CD4-positive, alpha-beta T cell treated with Interleukin-17A for 1 hour (primary cell): ENCODE measurements around the gene CDHR1.
"Not testable (repeated sequence)": the region's sequence is repeated elsewhere in the genome, so short reads cannot be mapped to it uniquely, and the experiment has no call there.

Experiments
- DNase-seq: peaks from one replicate; pipeline ENCODE4 v3.0.0-alpha.2; 2020

CDHR1 gene

GRCh38 chr10:84175436-84175835 is 18.9 kb upstream of the CDHR1 start:
- DNase-seq, result no peak

GRCh38 chr10:84176351-84176750 is 18.0 kb upstream of the CDHR1 start:
- DNase-seq, result no peak

- no peak for DNase-seq
These were observed 17.4 kb upstream of the CDHR1 start for GRCh38 chr10:84176836-84177474.

GRCh38 chr10:84177541-84178141 is 16.7 kb upstream of the CDHR1 start:
- DNase-seq, result peak; percentile 77

GRCh38 chr10:84178160-84178609 is 16.2 kb upstream of the CDHR1 start:
- no peak for DNase-seq

- peak; percentile 40 for DNase-seq
These were observed 15.2 kb upstream of the CDHR1 start for GRCh38 chr10:84179059-84179710.

- not testable (repeated sequence) for DNase-seq
These were observed 14.0 kb upstream of the CDHR1 start for GRCh38 chr10:84180386-84180785.

- no peak for DNase-seq
These were observed 12.7 kb upstream of the CDHR1 start for GRCh38 chr10:84181631-84182030.

GRCh38 chr10:84184517-84184916 is 9.8 kb upstream of the CDHR1 start:
- no peak for DNase-seq

- DNase-seq, result no peak
These were observed 8.7 kb upstream of the CDHR1 start for GRCh38 chr10:84185526-84186175.

GRCh38 chr10:84188815-84189214 is 5.5 kb upstream of the CDHR1 start:
- no peak for DNase-seq

GRCh38 chr10:84190621-84191020 is 3.7 kb upstream of the CDHR1 start:
- no peak for DNase-seq

- peak; percentile 37 for DNase-seq
These were observed 3.2 kb upstream of the CDHR1 start for GRCh38 chr10:84191106-84191505.

- no peak for DNase-seq
These were observed 1.0 kb upstream of the CDHR1 start for GRCh38 chr10:84193327-84193726.

GRCh38 chr10:84193846-84194423 is 402 bp upstream of the CDHR1 start:
- DNase-seq, result no peak

GRCh38 chr10:84195044-84195830 is 900 bp downstream of the CDHR1 start:
- DNase-seq, result no peak

GRCh38 chr10:84196083-84196482 is 1.7 kb downstream of the CDHR1 start:
- no peak for DNase-seq

GRCh38 chr10:84196941-84197340 is 2.6 kb downstream of the CDHR1 start:
- DNase-seq, result no peak

- DNase-seq, result no peak
These were observed 3.3 kb downstream of the CDHR1 start for GRCh38 chr10:84197643-84198042.

GRCh38 chr10:84198206-84198915 is 4.0 kb downstream of the CDHR1 start:
- DNase-seq, result no peak

- no peak for DNase-seq
These were observed 6.4 kb downstream of the CDHR1 start for GRCh38 chr10:84200537-84201243.
